Caco-2 (cell line): ENCODE results near the gene LIMCH1. TPM values are rescaled to one million over a fixed set of nuclear protein-coding genes. Genes with fewer than 3 reads are reported as not detected.

Experiments used
- BruUV-seq: library from RNA; stranded (reverse); fragments of 400-500 nt; replicated peaks from 2 replicates; lab custom pipeline; 2021; lab: Mats Ljungman, UMichigan
- CTCF ChIA-PET: fragments of 300-600 bp; sonication (Branson Sonifier 250); formaldehyde crosslinking; loops from one replicate; lab custom pipeline; 2022; ENCODE audit warnings: antibody characterized with exemption; lab: Charles Lee
- POLR2A ChIA-PET: fragments of 300-600 bp; sonication (Branson Sonifier 250); formaldehyde crosslinking; loops from one replicate; lab custom pipeline; 2022; ENCODE audit warnings: antibody characterized with exemption; lab: Charles Lee
- DNase-seq, 2 experiments: peaks; one replicate each; pipeline versions ENCODE4 v3.0.0 to v3.0.0-alpha.2; 2020 to 2022
- H3K27me3 ChIP-seq: replicated peaks from 2 replicates; pipeline ENCODE4 v1.6.0; 2011; ENCODE audit warnings: low read length; ENCODE audit not compliant: control insufficient read depth, insufficient read depth
- H3K36me3 ChIP-seq: 2 replicates; pipeline ENCODE4 v1.5.1; 2011; ENCODE audit warnings: low read length; ENCODE audit not compliant: control insufficient read depth, insufficient read depth
- H3K4me1 ChIP-seq: fragments of 250-450 bp; sonication (Bioruptor Pico); 2 replicates; pipeline ENCODE4 v1.5.1; 2020; ENCODE audit warnings: mild to moderate bottlenecking
- H3K4me3 ChIP-seq: 2 replicates; pipeline ENCODE4 v1.5.1; 2011; ENCODE audit warnings: low read depth, mild to moderate bottlenecking, control low read depth, low read length
- H3K9me3 ChIP-seq: fragments of 250-450 bp; sonication (Bioruptor Pico); 2 replicates; pipeline ENCODE4 v1.5.1; 2020; ENCODE audit warnings: mild to moderate bottlenecking, moderate library complexity
- H3K27ac Mint-ChIP-seq: one replicate; pipeline ENCODE4 v1.8.0; 2022; ENCODE audit warnings: mixed read lengths; ENCODE audit not compliant: unreplicated experiment
- H3K27me3 Mint-ChIP-seq: one replicate; pipeline ENCODE4 v1.8.0; 2022; ENCODE audit warnings: mixed read lengths; ENCODE audit not compliant: insufficient read depth, unreplicated experiment
- H3K36me3 Mint-ChIP-seq: one replicate; pipeline ENCODE4 v1.8.0; 2022; ENCODE audit warnings: mild to moderate bottlenecking, mixed read lengths; ENCODE audit not compliant: insufficient read depth, unreplicated experiment
- H3K4me1 Mint-ChIP-seq: one replicate; pipeline ENCODE4 v1.8.0; 2022; ENCODE audit warnings: low read depth, mixed read lengths; ENCODE audit not compliant: unreplicated experiment
- H3K4me3 Mint-ChIP-seq: one replicate; pipeline ENCODE4 v1.8.0; 2022; ENCODE audit warnings: mild to moderate bottlenecking, moderate library complexity, mixed read lengths; ENCODE audit not compliant: unreplicated experiment
- H3K9me3 Mint-ChIP-seq: one replicate; pipeline ENCODE4 v1.8.0; 2022; ENCODE audit warnings: mixed read lengths; ENCODE audit not compliant: unreplicated experiment
- CTCF ChIP-seq, 2 experiments: fragments of 200-600 bp in 1 of 2; IDR thresholded peaks; 1 replicate in 1 of 2; 2 replicates in 1 of 2; pipeline versions ENCODE4 v1.5.1 to v1.8.0; 2011 to 2022; ENCODE audit warnings: antibody characterized with exemption in 1 of 2, control low read depth in 1 of 2, inconsistent platforms in 1 of 2, low read depth in 1 of 2, low read length in 1 of 2, mild to moderate bottlenecking in 1 of 2, moderate library complexity in 1 of 2; ENCODE audit not compliant: insufficient read depth in 1 of 2, severe bottlenecking in 1 of 2, unreplicated experiment in 1 of 2
- intact Hi-C: fragments of 100-400 bp; cut with micrococcal nuclease; formaldehyde crosslinking; loops from one replicate; pipeline ENCODE4 v1.10.0; 2022; ENCODE audit not compliant: unreplicated experiment
- total RNA-seq: library from RNA; stranded (reverse); gene quantifications from 2 replicates; pipeline ENCODE4 v1.2.3, GENCODE V29; 2022

Gene LIMCH1
- total RNA-seq, 1 experiment from 2014 or later = 8.4 TPM

- DNase-seq = no peak
- no peaks in the 10 kb centered on the region for H3K9me3 Mint-ChIP-seq
- Histone ChIP-seq H3K27me3 (no peaks in the 10 kb centered on the region), H3K4me3 (no peak overlapping the region), H3K4me1 (peaks cover 8% of the 10 kb centered on the region), H3K36me3 (no peaks in the 10 kb centered on the region), H3K9me3 (no peaks in the 10 kb centered on the region)
- ChIA-PET POLR2A (no interaction called here), CTCF (no interaction called here)
- H3K4me3 Mint-ChIP-seq = no peak overlapping the region
- no peak overlapping the region for H3K27ac Mint-ChIP-seq
- TF ChIP-seq CTCF (IDR thresholded peaks at IDR 0.05; ENCODE audit: insufficient read depth in 1 of 2, low read depth in 1 of 2, low read length in 1 of 2, severe bottlenecking in 1 of 2, unreplicated experiment in 1 of 2) = no peak
- BruUV-seq = no TSS peak
- no peaks in the 10 kb centered on the region for H3K36me3 Mint-ChIP-seq
- H3K4me1 Mint-ChIP-seq = peaks cover under 1% of the 10 kb centered on the region
- H3K27me3 Mint-ChIP-seq = no peaks in the 10 kb centered on the region
- intact Hi-C loops = no loop called here
Measured at GRCh38 chr4:41538887-41539498, 1.0 kb downstream of the LIMCH1 start.

- no peaks in the 10 kb centered on the region for H3K36me3 Mint-ChIP-seq
- intact Hi-C loops = no loop called here
- Histone ChIP-seq H3K9me3 (no peaks in the 10 kb centered on the region), H3K27me3 (no peaks in the 10 kb centered on the region), H3K4me1 (peaks cover 3% of the 10 kb centered on the region; the same call in 1 of the 2 replicates), H3K36me3 (no peaks in the 10 kb centered on the region), H3K4me3 (no peak overlapping the region)
- ChIA-PET CTCF (no interaction called here), POLR2A (no interaction called here)
- TF ChIP-seq CTCF (IDR thresholded peaks at IDR 0.05; ENCODE audit: insufficient read depth in 1 of 2, low read depth in 1 of 2, low read length in 1 of 2, severe bottlenecking in 1 of 2, unreplicated experiment in 1 of 2) = no peak
- no TSS peak for BruUV-seq
- no peaks in the 10 kb centered on the region for H3K9me3 Mint-ChIP-seq
- DNase-seq = no peak
- no peak overlapping the region for H3K27ac Mint-ChIP-seq
- no peak overlapping the region for H3K4me3 Mint-ChIP-seq
- no peaks in the 10 kb centered on the region for H3K27me3 Mint-ChIP-seq
- H3K4me1 Mint-ChIP-seq = no peaks in the 10 kb centered on the region
Measured at GRCh38 chr4:41539711-41540110, 1.8 kb downstream of the LIMCH1 start.

GRCh38 chr4:41540687-41541086, 2.7 kb downstream of the LIMCH1 start:
- ChIA-PET POLR2A (no interaction called here), CTCF (no interaction called here)
- Histone ChIP-seq H3K4me3 (no peak overlapping the region), H3K4me1 (peaks cover 3% of the 10 kb centered on the region; the same call in 1 of the 2 replicates), H3K36me3 (no peaks in the 10 kb centered on the region), H3K27me3 (no peaks in the 10 kb centered on the region), H3K9me3 (no peaks in the 10 kb centered on the region)
- intact Hi-C loops = no loop called here
- no peak overlapping the region for H3K4me3 Mint-ChIP-seq
- H3K4me1 Mint-ChIP-seq = no peaks in the 10 kb centered on the region
- no peaks in the 10 kb centered on the region for H3K27me3 Mint-ChIP-seq
- no peak for TF ChIP-seq CTCF (IDR thresholded peaks at IDR 0.05; ENCODE audit: insufficient read depth in 1 of 2, low read depth in 1 of 2, low read length in 1 of 2, severe bottlenecking in 1 of 2, unreplicated experiment in 1 of 2)
- DNase-seq = no peak
- no peaks in the 10 kb centered on the region for H3K36me3 Mint-ChIP-seq
- BruUV-seq = no TSS peak
- H3K9me3 Mint-ChIP-seq = no peaks in the 10 kb centered on the region
- no peak overlapping the region for H3K27ac Mint-ChIP-seq
